Endothelial cell of umbilical vein (primary cell): ENCODE data around the gene NPLOC4. TPM values are rescaled to one million over a fixed set of nuclear protein-coding genes. Genes with fewer than 3 reads are reported as not detected.

Experiments used
- BruUV-seq: library from RNA; stranded (reverse); fragments of 400-500 nt; replicated peaks from 2 replicates; lab custom pipeline; 2021; lab: Mats Ljungman, UMichigan
- CTCF ChIA-PET: fragments of 300-600, 350-600 bp; sonication (Branson Sonifier 250); formaldehyde crosslinking; loops from one replicate; lab custom pipeline; 2021; ENCODE audit warnings: antibody characterized with exemption, inconsistent platforms; lab: Charles Lee
- POLR2A ChIA-PET: fragments of 300-600, 350-600 bp; sonication (Branson Sonifier 250); formaldehyde crosslinking; loops from one replicate; lab custom pipeline; 2021; ENCODE audit warnings: antibody characterized with exemption, inconsistent platforms; lab: Charles Lee
- DNase-seq: peaks from one replicate; pipeline ENCODE4 v3.0.0-alpha.2; 2011; ENCODE audit warnings: low read depth, low spot score
- FAIRE-seq: peaks from 2 replicates; lab custom pipeline; 2011; peaks lifted over from hg19 to GRCh38; lab: Jason Lieb, UNC
- H2AFZ ChIP-seq: 2 replicates; pipeline ENCODE4 v1.6.0; 2012; ENCODE audit warnings: low read depth, low read length, control low read depth, inconsistent platforms
- H3K27ac ChIP-seq: 2 replicates; pipeline ENCODE4 v1.5.1; 2011; ENCODE audit warnings: low read depth, mild to moderate bottlenecking, control low read depth, low read length, moderate library complexity; ENCODE audit not compliant: insufficient read depth
- H3K27me3 ChIP-seq, 2 experiments: 2 replicates each; pipeline versions ENCODE4 v1.6.0 to v1.6.1; 2011; ENCODE audit warnings: low read length in 2 of 2, mixed read lengths in 1 of 2; ENCODE audit not compliant: control insufficient read depth in 2 of 2, insufficient read depth in 2 of 2
- H3K36me3 ChIP-seq, 2 experiments: 2 replicates in 1 of 2; 3 replicates in 1 of 2; pipeline ENCODE4 v1.5.1; 2011; ENCODE audit warnings: low read length in 2 of 2, mild to moderate bottlenecking in 1 of 2, moderate library complexity in 1 of 2; ENCODE audit not compliant: control insufficient read depth in 2 of 2, insufficient read depth in 2 of 2; ENCODE audit errors: extremely low read depth in 1 of 2
- H3K4me1 ChIP-seq: 3 replicates; pipeline ENCODE4 v1.5.1; 2011; ENCODE audit warnings: mild to moderate bottlenecking, low read length; ENCODE audit not compliant: control insufficient read depth, insufficient read depth; ENCODE audit errors: extremely low read depth
- H3K4me2 ChIP-seq: 2 replicates; pipeline ENCODE4 v1.6.1; 2011; ENCODE audit warnings: low read length, control low read depth, mixed read lengths; ENCODE audit not compliant: insufficient read depth
- H3K4me3 ChIP-seq, 3 experiments: fragments of 200-600 bp in 1 of 3; sonication (generic), shearing (Covaris generic) in 1 of 3; replicated peaks in 1 of 3; 2 replicates each; pipeline ENCODE4 v1.5.1; 2011 to 2016; ENCODE audit warnings: control low read depth in 3 of 3, low read length in 3 of 3, mild to moderate bottlenecking in 2 of 3, inconsistent platforms in 1 of 3, low read depth in 1 of 3, moderate library complexity in 1 of 3; ENCODE audit not compliant: insufficient read depth in 1 of 3
- H3K79me2 ChIP-seq: 2 replicates; pipeline ENCODE4 v1.6.0; 2012; ENCODE audit warnings: low read length, inconsistent platforms; ENCODE audit not compliant: control insufficient read depth, insufficient read depth
- H3K9ac ChIP-seq: replicated peaks from 2 replicates; pipeline ENCODE3; 2011; ENCODE audit warnings: low read length, control low read depth; ENCODE audit not compliant: insufficient read depth; ENCODE audit errors: extremely low read depth
- H3K9me1 ChIP-seq: replicated peaks from 3 replicates; pipeline ENCODE4 v1.6.0; 2011; ENCODE audit warnings: mild to moderate bottlenecking, low read length; ENCODE audit not compliant: control insufficient read depth, insufficient read depth; ENCODE audit errors: extremely low read depth
- H3K9me3 ChIP-seq: replicated peaks from 2 replicates; pipeline ENCODE4 v1.5.1; 2012; ENCODE audit warnings: low read length, inconsistent platforms; ENCODE audit not compliant: control insufficient read depth, insufficient read depth
- H4K20me1 ChIP-seq: replicated peaks from 2 replicates; pipeline ENCODE3; 2011; ENCODE audit warnings: mild to moderate bottlenecking, low read length; ENCODE audit not compliant: control insufficient read depth, insufficient read depth; ENCODE audit errors: extremely low read depth
- CTCF ChIP-seq, 2 donors: IDR thresholded peaks; 1 replicate in 1 of 2; 2 replicates in 1 of 2; pipeline ENCODE4 v1.5.1; 2011; ENCODE audit warnings: low read length in 2 of 2, mild to moderate bottlenecking in 2 of 2, moderate library complexity in 2 of 2, control low read depth in 1 of 2, inconsistent platforms in 1 of 2, low read depth in 1 of 2; ENCODE audit not compliant: insufficient read depth in 1 of 2; ENCODE audit errors: extremely low read depth in 1 of 2
- EZH2 ChIP-seq: IDR thresholded peaks from 2 replicates; pipeline ENCODE4 v1.6.1; 2012; ENCODE audit warnings: borderline replicate concordance, low read depth, mild to moderate bottlenecking, moderate library complexity, low read length, inconsistent platforms; ENCODE audit not compliant: severe bottlenecking
- FOS ChIP-seq: IDR thresholded peaks from 2 replicates; pipeline ENCODE4 v1.6.1; 2011; ENCODE audit warnings: mild to moderate bottlenecking, low read length, moderate library complexity, borderline replicate concordance; ENCODE audit not compliant: insufficient read depth
- GATA2 ChIP-seq: IDR thresholded peaks from 2 replicates; pipeline ENCODE4 v1.7.0; 2011; ENCODE audit warnings: low read depth, mild to moderate bottlenecking, moderate library complexity, mixed read lengths, low read length; ENCODE audit not compliant: insufficient read length, insufficient read depth
- JUN ChIP-seq: IDR thresholded peaks from 2 replicates; pipeline ENCODE4 v1.6.1; 2011; ENCODE audit warnings: borderline replicate concordance, low read depth; ENCODE audit not compliant: insufficient read length, insufficient read depth
- MAX ChIP-seq: IDR thresholded peaks from 2 replicates; pipeline ENCODE4 v1.6.1; 2011; ENCODE audit not compliant: insufficient read depth, insufficient read length
- MYC ChIP-seq: IDR thresholded peaks from one replicate; pipeline ENCODE4 v1.6.1; 2011; ENCODE audit warnings: mild to moderate bottlenecking, low read depth, low read length
- POLR2A ChIP-seq: IDR thresholded peaks from 2 replicates; pipeline ENCODE4 v1.6.1; 2012; ENCODE audit warnings: low read depth, mild to moderate bottlenecking, control low read depth, low read length
- POLR2AphosphoS5 ChIP-seq: IDR thresholded peaks from 2 replicates; pipeline ENCODE4 v1.6.1; 2012; ENCODE audit warnings: low read depth, mild to moderate bottlenecking, control low read depth, low read length, moderate library complexity; ENCODE audit not compliant: insufficient read depth
- dilution Hi-C: fragments of 300-500 bp; cut with MboI; formaldehyde crosslinking; loops from one replicate; pipeline ENCODE4 v1.15.0; 2019; ENCODE audit warnings: low sequenced_read_pairs; ENCODE audit not compliant: extremely low pct_ligation_motif_present
- intact Hi-C: fragments of 100-400 bp; cut with micrococcal nuclease; formaldehyde crosslinking; loops from one replicate; pipeline ENCODE4 v1.10.0; 2022
- polyA plus RNA-seq, 4 experiments: library from polyadenylated mRNA; depleted of rRNA in 3 of 4; stranded (reverse) in 3 of 4; unstranded in 1 of 4; fragments of >200 nt; gene quantifications; 2 replicates each; pipeline versions ENCODE4 v1.2.1 to v1.2.3, GENCODE V29; 2011 to 2012; ENCODE audit warnings: missing spikeins in 1 of 4
- total RNA-seq: library from RNA; stranded (reverse); gene quantifications from 2 replicates; pipeline ENCODE4 v1.2.3, GENCODE V29; 2021

NPLOC4 gene
- total and polyA plus RNA-seq, 2 donors (not counting 3 experiments of a cell fraction or from before 2014, with no cell fraction given), result 150 to 175 TPM

- no peak for FAIRE-seq
- no TSS peak for BruUV-seq
Observed at GRCh38 chr17:81664051-81664470, 27.1 kb upstream of the NPLOC4 start.

More at GRCh38 chr17:81664051-81664470, 27.1 kb upstream of the NPLOC4 start:
- intact Hi-C loops, result no loop called here
- H3K79me2 ChIP-seq, result peaks cover 19% of the 10 kb centered on the region
- no peak for DNase-seq
- H3K36me3 ChIP-seq, result peaks cover 0 to 4% of the 10 kb centered on the region in 2 experiments
- H3K27me3 ChIP-seq, result no peaks in the 10 kb centered on the region
- no peaks in the 10 kb centered on the region for H3K9me1 ChIP-seq
- no peaks in the 10 kb centered on the region for H4K20me1 ChIP-seq
- POLR2A ChIA-PET, result no interaction called here
- H3K4me3 ChIP-seq, result no peak overlapping the region
- dilution Hi-C loops, result no loop called here
- H3K9ac ChIP-seq, result no peak overlapping the region
- H3K9me3 ChIP-seq, result no peaks in the 10 kb centered on the region
- peaks cover 18% of the 10 kb centered on the region for H3K4me1 ChIP-seq
- CTCF ChIA-PET, result no interaction called here
- no peak overlapping the region for H2AFZ ChIP-seq
- TF ChIP-seq CTCF (IDR thresholded peaks at IDR 0.05; ENCODE audit: extremely low read depth in 1 of 2, insufficient read depth in 1 of 2, low read depth in 1 of 2, low read length in 2 of 2), result no peak
- TF ChIP-seq MAX, result no peak
- TF ChIP-seq EZH2, result no peak
- no peak for TF ChIP-seq GATA2
- no peak for TF ChIP-seq POLR2A
- TF ChIP-seq JUN, result no peak
- TF ChIP-seq POLR2AphosphoS5, result no peak
- TF ChIP-seq FOS, result no peak
- no peak for TF ChIP-seq MYC
- no peak overlapping the region for H3K4me2 ChIP-seq
- H3K27ac ChIP-seq, result no peak overlapping the region
